Measurements from ENCODE around the gene GDI1.
A peak's percentile ranks its signal among the peaks of the same experiment; 100 is the strongest.

Gene GDI1

DNA sequence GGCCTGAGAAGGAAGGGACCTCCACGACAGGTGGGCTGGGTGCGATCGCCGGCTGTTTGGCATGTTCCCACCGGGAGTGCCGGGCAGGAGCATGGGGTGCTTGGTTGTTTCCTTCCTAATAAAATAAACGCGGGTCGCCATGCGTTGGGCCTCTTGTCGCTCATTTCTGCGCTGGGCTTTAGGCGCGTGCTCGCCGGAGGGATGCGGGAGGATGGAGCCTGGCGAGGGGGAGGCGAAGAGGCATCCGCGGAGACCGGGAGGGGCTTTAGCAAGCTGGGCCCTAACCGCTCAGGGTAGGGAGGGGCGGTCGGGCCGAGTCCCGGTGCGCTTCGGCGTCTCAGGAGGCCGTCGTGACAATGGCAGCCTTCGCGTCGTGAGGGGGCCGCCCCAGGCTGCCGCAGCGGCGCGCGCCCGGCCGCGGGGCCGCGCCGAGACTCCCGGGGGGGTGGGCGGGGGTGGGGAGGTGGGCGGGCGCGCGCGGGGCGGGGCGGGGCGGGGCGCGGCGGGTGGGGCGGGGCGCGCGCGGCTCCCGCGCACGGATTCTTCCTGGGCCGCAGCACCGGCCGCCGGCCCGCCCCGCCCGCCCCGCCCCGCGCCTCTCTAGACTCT, 476 bp upstream of the GDI1 start:
- no peak for DNase-seq (ENCODE audit: low read depth, low spot score)

DNA sequence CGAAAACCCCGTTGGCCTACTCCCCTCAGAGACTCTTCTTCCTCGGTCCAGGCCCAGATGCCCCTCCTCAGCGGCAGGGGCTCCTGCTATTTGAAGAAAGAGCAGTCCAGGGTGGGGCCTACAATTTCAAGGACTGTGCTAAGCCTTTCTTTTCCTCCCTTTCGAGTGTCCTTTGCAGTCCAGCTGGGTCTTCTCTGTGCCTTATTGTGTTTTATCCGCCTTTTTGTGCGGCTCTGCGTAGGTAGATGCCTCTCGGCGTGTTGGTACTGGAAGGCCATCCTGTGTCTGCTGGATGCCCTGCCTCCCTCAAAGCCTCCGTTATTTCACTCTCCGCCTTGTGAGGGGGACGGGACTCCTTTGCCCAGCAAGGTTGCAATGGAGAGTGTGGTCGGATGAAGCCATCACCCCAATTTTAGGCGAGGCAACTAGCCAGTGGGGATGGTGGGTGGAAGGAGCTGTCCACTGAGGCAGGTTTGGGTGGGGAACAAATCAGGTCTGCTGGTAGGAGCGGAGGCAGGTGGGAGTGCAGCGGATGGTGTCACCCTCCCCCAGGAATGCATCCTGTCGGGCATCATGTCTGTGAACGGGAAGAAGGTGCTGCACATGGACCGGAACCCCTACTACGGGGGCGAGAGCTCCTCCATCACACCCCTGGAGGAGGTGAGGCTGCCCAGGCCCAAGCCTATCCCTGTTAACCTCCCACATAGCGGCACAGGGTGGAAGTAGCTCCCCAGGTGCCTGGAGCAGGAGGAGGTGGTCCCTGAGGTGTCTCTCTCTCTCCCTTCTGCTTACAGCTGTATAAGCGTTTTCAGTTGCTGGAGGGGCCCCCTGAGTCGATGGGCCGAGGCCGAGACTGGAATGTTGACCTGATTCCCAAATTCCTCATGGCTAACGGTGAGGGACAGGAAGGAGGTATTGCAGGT, 1.3 kb downstream of the GDI1 start:
- DNase-seq (ENCODE audit: low read depth, low spot score) = no peak

DNA sequence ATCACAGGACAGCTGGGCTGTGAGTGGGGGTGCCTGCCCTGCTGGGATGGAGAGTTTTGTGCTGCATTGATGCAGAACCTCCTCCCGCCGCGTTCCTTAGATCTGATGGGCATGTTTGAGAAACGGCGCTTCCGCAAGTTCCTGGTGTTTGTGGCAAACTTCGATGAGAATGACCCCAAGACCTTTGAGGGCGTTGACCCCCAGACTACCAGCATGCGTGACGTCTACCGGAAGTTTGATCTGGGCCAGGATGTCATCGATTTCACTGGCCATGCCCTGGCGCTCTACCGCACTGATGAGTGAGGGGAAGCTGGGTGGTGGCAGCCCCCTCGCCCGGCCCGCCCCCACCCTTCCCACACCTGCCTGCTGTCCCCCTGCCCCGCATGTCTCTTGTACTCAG, 2.9 kb downstream of the GDI1 start:
- no peak for DNase-seq (ENCODE audit: low read depth, low spot score)

DNA sequence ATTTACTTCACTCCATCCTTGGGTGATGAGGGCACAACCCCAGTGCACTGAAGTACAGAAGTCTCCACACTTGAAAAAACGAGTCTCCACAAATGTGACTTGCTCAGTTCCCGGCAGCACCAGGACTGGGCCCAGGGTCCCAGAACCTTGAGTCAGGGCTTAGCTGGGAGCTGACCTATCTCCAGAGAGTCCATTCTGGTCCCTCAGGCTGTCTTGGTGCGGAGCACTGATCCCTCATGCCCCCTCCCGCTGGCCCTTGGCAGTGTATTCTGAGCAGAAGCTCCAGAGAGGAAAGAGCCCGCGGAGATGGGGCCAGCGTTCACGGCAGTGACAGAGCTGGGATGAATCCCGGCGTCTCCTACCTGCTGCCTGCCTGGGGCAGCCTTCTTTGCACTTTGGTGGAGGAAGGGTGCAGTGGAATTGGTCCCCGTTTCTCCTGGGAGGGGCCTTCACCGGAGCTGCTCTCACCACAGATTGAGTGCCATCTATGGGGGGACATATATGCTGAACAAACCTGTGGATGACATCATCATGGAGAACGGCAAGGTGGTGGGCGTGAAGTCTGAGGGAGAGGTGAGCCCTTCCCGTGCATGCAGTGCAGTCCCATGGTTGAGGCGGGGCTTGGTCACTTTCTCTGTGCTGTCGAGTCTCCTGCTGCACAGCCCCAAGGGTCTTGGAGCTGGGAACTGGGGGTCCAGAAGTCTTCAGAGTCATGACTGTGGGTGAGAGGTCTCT, 3.8 kb downstream of the GDI1 start:
- no peak for DNase-seq (ENCODE audit: low read depth, low spot score)

DNA sequence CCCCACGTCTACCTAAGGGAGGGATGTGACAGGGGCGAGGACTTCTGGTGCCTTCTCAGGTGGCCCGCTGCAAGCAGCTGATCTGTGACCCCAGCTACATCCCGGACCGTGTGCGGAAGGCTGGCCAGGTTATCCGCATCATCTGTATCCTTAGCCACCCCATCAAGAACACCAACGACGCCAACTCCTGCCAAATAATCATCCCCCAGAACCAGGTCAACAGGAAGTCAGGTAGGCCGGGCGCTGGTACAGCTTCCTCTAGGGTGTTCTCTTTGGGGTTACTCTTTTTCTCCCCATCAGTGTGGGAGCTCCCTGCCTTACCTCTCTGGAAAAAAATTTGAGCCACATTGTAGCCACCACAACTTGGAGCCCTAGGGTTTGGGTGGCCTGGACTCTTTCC, 4.6 kb downstream of the GDI1 start:
- no peak for DNase-seq (ENCODE audit: low read depth, low spot score)

DNA sequence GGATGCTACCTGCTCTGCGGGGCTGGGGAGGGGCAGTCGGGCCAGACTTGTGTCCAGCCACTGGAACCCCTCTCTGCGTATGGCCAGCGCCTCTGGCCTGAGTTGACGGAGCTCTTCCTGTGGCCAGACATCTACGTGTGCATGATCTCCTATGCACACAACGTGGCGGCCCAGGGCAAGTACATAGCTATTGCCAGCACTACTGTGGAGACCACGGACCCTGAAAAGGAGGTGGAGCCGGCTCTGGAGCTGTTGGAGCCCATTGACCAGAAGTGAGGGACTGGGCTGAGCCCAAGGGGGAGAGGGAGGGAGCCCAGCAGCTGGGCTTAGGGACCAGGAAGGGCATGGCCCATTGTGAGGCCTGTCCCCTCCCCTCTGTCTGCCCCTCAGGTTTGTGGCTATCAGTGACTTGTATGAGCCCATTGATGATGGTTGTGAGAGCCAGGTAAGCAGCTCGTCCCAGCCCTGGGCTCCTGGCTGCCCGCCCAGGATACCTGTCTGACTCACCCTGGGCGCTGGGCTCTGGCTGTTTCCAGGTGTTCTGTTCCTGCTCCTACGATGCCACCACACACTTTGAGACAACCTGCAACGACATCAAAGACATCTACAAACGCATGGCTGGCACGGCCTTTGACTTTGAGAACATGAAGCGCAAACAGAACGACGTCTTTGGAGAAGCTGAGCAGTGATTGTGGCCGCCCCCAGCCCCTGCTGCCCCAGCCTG, 5.2 kb downstream of the GDI1 start:
- no peak for DNase-seq (ENCODE audit: low read depth, low spot score)

DNA sequence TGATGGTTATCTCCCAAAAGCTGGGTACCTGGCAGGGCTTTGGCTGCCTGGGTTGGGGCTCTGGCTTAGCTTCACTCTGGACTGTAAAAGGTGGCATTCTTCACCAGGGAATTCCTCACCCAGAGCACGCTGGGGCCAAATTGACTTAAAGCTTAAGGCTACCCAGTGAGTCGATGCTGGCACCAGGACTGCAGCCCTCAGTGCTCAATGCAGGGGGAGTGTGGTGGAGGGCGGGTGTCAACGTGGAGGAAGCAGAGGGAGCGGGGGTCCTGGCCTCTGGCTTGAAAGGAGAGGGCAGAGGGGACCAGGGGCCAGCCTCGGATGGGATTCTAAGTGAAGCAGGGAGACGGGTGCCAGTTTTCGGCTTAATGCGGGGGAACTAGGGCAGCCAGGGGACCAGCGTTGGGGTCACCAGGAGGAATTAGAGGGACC, 6.5 kb downstream of the GDI1 start:
- DNase-seq (ENCODE audit: low read depth, low spot score) = no peak

DNA sequence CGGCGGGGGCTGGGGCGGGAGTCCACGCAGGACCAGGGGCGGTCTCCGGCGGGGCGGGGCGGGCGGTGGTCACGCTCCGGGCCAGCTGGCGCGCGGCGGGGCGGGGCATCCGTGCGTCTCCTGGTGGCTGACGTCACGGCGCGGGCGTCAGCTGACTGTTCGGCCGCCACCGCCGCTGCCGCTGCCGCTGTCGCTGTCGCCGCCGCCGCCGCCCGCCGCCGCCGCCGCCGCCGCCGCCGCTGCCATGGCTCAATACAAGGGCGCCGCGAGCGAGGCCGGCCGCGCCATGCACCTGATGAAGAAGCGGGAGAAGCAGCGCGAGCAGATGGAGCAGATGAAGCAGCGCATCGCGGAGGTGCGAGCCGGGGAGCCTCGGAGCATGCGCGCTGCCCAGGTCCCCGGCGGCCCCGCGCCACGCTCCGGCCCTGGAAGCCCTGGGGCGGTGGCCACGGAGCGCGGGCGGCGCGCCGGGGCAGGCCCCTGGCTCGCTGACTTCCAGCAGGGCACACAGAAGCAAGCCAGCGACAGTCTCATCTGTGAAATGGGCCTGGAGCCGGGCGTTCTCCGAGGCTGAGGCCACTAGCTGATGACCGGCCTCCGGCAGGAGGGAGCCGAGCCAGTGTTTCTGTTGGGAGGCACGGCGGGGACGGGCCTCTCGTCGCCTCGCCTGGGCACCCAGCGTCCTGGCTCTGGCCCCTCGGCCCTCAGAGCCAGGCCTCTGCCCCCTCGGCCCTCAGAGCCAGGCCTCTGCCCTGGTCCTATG, 7.2 kb downstream of the GDI1 start, which contains the start of gene FAM50A:
FAM50A (plus strand) TSS at position 150 of the 763 bp plus-strand sequence; CDS start at position 245, 95 bp downstream.
- peak; percentile 30 for DNase-seq (ENCODE audit: low read depth, low spot score)

DNA sequence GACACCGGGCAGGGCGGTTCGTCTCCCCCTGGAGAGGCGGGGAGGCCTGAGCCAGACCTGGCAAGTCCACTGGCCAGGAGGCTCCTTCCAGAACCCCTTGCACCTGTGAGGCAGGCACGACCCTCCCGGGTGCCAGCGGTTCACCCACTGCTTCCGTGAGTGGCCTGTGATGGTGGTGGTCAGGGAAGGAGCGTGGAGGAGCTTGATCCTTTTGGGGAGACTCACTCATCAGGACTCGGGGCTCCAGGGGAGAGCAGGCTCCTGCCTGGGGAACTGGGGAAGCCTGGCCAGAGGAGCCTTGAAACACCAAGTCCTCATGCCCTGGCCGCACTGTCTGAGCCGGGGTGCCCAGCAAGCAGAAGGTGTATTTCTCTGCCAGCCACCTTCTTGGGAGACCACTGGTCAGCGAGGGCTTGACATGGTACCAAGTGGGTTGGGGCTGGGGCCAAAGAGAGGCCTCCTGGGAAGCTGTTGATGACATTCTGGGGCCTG, 7.8 kb downstream of the GDI1 start:
- DNase-seq (ENCODE audit: low read depth, low spot score) = no peak

DNA sequence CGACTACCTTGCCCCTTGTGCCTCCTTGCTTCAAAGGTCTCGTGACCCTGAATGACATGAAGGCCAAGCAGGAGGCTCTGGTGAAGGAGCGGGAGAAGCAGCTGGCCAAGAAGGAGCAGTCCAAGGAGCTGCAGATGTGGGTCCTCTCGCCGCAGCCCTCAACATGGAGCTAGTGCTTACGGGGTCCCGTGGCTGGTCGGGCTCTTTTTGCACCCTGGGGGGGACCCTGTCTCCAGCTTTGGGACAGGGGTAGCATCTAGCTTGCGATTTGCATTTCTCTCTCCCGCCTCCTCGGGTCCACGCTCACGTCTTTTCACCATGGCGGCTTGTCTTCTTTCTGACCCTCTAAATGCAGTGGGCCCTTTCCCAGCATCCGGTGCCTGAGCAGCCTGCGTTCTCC, 8.8 kb downstream of the GDI1 start:
- no peak for DNase-seq (ENCODE audit: low read depth, low spot score)

DNA sequence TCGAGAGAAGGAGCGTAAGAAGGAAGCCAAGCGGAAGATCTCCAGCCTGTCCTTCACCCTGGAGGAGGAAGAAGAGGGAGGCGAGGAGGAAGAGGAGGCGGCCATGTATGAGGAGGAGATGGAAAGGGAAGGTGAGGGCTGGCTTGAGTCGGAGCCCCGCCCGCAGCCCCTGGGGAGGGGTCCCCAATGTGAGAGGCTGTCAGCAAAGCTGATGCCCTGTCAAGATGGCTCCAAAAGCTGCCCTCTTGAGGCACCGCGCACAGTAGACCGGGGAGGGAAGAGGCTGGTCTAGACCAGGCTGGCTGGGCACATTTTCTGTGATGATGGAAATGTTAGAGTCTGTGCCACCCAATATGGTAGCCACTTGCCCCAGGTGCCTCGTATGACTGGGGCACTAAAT, 9.5 kb downstream of the GDI1 start:
- no peak for DNase-seq (ENCODE audit: low read depth, low spot score)

DNA sequence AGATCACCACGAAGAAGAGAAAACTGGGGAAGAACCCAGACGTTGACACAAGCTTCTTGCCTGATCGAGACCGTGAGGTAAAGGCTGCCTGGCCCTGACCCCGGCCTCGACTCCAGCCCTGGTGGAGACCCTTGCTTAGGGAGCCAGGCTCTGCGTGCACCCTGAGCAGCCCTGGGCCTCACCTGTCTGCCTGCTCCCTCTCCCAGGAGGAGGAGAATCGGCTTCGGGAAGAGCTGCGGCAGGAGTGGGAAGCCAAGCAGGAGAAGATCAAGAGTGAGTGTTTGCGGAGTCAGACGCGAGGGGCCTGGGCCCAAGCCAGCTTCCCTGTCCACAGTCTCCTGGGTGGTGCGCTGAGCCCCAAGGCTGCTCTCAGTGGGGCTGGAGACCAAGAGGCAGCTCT, 11.5 kb downstream of the GDI1 start:
- no peak for DNase-seq (ENCODE audit: low read depth, low spot score)

DNA sequence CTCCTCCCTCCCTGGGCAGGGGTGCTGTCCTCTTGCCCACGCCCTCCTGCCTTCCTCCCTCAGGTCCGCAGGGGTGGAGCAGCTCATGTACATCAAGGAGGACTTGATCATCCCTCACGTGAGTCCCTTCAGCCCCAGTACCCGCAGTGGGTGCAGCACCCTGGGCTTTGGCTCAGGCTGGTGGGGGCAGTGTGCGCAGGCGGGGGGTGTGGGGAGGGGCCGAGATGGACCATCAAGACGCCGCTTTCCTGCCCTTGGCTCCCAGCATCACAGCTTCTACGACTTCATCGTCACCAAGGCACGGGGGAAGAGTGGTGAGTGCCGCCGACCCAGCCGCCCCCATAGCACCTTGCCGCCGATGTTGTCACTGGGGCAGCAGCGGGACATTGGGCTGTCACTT, 12.7 kb downstream of the GDI1 start:
- no peak for DNase-seq (ENCODE audit: low read depth, low spot score)

DNA sequence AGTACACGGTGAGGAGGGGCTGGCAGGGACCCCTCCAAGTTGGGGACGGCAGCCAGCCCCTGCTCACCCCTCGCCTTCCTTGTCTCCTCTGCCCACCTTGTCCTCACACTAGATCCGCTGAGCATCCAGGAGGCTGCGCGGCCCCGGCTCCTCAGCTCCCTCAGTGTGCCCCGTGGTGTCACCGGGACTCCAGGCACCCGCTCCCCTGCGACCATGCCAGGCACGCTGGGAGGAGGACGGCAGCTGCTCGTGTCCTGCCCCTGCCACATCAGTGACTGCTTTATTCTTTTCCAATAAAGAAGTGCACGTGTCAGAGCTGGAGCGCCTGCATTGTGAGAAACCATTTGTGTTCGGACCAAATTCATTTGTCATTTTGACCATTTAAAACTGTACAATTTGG, 13.4 kb downstream of the GDI1 start:
- no peak for DNase-seq (ENCODE audit: low read depth, low spot score)

DNA sequence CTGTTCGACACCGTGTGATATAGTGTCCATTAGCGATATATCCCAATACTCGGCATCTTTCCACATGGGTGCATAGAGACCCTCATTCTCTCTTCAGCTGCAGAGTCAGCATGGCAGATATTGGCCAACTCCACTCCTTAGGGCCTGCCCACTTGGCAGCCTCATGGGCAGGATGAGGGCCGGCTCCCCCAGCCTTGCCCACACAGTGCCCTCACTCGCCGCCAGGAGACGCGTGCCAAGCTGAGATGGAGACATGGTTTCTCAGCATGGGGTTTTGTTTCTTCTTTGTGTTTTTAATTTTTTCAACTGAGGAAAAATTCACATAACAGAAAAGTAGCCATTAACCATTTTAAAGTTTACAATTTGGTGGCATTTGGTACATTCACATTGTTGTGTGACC, 15.9 kb downstream of the GDI1 start:
- no peak for DNase-seq (ENCODE audit: low read depth, low spot score)

DNA sequence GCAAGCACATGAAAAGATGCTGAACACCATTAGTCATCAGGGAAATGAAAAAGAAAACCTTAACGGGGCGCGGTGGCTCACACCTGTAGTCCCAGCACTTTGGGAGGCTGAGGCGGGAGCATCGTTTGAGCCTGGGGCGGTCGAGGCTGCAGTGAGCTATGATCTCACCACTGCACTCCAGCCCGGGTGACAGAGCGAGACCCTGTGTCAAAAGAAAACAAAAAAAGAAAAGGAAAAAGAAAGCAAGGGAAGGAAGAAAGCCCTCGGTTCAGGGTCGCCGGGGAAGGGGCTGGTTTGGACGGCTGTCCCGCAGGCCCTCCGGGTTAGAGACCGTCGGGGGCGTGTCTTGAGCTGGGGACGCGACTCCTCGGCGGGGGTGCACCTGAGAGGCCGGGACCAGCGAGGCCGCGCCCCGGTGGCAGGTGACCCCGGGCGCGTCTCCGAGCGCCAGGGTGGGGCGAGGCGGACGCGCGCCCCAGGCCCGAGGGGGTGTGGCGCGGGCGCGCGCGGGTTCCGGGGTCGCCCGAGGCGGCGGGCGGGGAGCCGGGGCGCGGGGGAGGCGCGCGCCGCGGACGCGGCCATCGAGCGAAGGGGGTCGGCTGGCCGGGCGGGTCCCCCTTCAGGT, 20.6 kb downstream of the GDI1 start:
- DNase-seq (ENCODE audit: low read depth, low spot score) = no peak

DNA sequence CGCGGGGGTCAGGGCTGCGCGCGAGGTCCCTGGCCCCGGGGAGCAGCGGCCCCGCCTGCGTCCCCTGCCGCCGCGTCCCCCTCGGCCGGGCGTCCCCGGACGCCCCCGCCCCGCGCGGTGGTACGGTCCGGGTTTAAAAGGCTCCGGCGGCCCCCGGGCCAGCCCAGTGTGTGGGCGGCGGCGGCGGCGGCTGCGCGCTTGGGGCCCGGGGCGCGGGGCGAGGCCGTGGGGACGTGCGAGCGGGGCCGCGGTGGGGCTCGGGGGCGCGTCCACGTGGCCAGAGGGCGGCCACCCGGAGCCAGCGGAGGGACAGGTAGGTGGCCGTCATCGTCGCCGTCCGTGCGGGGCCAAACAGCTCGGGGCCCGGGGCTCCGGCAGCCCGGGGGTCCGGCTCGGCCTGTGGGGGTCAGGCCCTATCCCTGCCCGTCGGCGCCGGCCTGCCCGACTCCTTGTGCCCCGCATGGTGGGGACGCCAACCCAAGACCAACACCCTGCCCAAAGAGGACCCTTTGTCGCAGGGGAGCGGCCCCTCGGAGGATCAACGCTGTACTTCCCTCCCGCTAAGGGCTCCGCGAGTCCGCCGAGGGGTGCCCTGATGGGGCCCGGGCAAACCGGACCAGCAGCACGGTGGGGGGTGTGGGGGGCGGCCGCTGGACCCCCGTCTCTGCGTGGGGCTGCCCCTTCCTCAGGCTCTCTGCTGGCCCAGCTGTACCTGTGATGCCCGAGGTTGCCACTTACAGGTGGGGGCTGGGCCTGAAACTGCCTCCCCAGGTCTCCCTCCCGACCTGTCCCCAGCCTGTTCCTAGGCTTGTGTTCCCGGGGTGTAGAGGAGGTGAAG, 21.4 kb downstream of the GDI1 start, which contains the start of gene PLXNA3:
PLXNA3 (plus strand) TSS at position 166 of the 838 bp plus-strand sequence. CDS start 1,903 bp downstream, outside the sequence.
- DNase-seq (ENCODE audit: low read depth, low spot score) = no peak

DNA sequence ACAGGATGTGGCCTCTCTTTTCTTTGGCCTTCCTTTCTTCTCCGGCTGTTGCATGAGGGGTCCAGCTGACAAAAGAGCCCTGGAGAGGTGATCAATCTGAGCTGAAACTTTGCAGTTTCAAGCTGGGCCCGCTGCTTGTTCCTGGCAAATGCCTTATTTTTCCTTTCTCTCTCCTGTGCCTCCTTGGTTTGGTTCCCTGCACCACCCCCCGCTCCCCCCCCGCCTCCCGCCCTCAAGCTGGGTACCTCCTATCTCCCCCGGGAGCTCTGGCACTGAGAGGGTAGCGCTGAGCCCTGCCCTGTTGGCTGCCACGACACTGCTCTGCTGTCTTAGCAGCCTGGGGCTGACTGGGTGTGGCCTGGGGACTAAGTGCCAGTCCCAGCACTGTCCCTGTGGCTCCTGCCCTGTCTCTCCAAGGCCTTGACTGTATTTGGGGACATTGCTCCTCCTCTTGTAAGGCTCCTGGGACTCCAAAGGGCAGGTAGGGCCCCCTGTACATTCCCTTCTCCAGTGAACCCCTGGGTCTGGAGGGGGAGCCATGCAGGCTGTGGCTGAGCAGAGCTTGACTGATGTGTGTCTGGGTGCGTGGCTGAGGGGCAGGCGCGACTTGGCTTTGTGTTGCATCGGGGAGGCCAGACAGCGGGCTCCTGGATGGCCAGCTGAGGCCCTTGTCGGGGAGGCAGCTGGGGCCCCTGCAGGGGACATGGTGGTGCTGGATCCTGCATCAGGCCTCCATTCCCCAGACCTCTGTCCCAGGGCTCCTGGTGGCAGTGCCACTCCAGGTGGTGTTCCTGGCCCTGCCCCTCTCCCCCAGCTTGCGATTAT, 22.2 kb downstream of the GDI1 start:
- DNase-seq (ENCODE audit: low read depth, low spot score) = no peak
